Activated CD4-positive, alpha-beta T cell treated with anti-CD3 and anti-CD28 coated beads, Interleukin-2, amount 50 U/mL, for 48 hours (primary cell): ENCODE results near the gene TNFRSF12A.

ENCODE experiments used
- DNase-seq, 2 experiments: peaks; one replicate each; pipeline ENCODE4 v3.0.0-alpha.2; 2020

TNFRSF12A gene

GRCh38 chr16:3012828-3013420 is 7.2 kb upstream of the TNFRSF12A start, which contains the start of gene CLDN9:
CLDN9 (plus strand) TSS chr16:3012923; CDS start chr16:3013363, 440 bp downstream.
- no peak for DNase-seq

- DNase-seq = no peak
Measured at GRCh38 chr16:3013491-3013951, 6.6 kb upstream of the TNFRSF12A start.

GRCh38 chr16:3013998-3014690 is 6.0 kb upstream of the TNFRSF12A start:
- no peak for DNase-seq

GRCh38 chr16:3014971-3015370 is 5.2 kb upstream of the TNFRSF12A start:
- no peak for DNase-seq

GRCh38 chr16:3015865-3016521 is 4.2 kb upstream of the TNFRSF12A start:
- no peak for DNase-seq

GRCh38 chr16:3017344-3017743 is 2.8 kb upstream of the TNFRSF12A start:
- DNase-seq = no peak

GRCh38 chr16:3017794-3018506 is 2.2 kb upstream of the TNFRSF12A start, which contains the start of gene CLDN6:
CLDN6 (minus strand) TSS chr16:3018183; CDS start chr16:3016021, 2,162 bp downstream.
- peak; percentile 43 to 55 for DNase-seq

- no peak for DNase-seq
Measured at GRCh38 chr16:3019594-3020246, 448 bp upstream of the TNFRSF12A start.

- peak; percentile 51 to 62 for DNase-seq
Measured at GRCh38 chr16:3020604-3021448, 658 bp downstream of the TNFRSF12A start.

- peak; percentile 87 to 90 for DNase-seq
Measured at GRCh38 chr16:3021449-3022207, 1.5 kb downstream of the TNFRSF12A start.

GRCh38 chr16:3022208-3022683 is 2.1 kb downstream of the TNFRSF12A start:
- peak; percentile 93 to 95 for DNase-seq

GRCh38 chr16:3022684-3023414 is 2.7 kb downstream of the TNFRSF12A start:
- DNase-seq = peak in 1 of 2 experiments; percentile 39

- peak in 1 of 2 experiments; percentile 50 for DNase-seq
Measured at GRCh38 chr16:3023415-3023668, 3.2 kb downstream of the TNFRSF12A start.

GRCh38 chr16:3023669-3024478 is 3.7 kb downstream of the TNFRSF12A start, which contains the start of the genes HCFC1R1 and THOC6:
HCFC1R1 (minus strand) TSS chr16:3023942; CDS start chr16:3023941, 1 bp downstream.
THOC6 (plus strand) TSS chr16:3024035; CDS start chr16:3024327, 292 bp downstream.
- DNase-seq = peak; percentile 97 to 98

GRCh38 chr16:3025032-3026002 is 5.1 kb downstream of the TNFRSF12A start:
- DNase-seq = no peak

- no peak for DNase-seq
Measured at GRCh38 chr16:3026003-3026378, 5.8 kb downstream of the TNFRSF12A start.

- no peak for DNase-seq
Measured at GRCh38 chr16:3026609-3027488, 6.7 kb downstream of the TNFRSF12A start.
